HG03521 (cell line): Measurements from ENCODE around the gene ELF4.

Experiments
- ATAC-seq: cut with Tn5 transposase; IDR thresholded peaks from one replicate; pipeline ENCODE4 v1.9.1; 2021; ENCODE audit warnings: mild to moderate bottlenecking, moderate library complexity; ENCODE audit not compliant: unreplicated experiment

The ELF4 gene

DNA sequence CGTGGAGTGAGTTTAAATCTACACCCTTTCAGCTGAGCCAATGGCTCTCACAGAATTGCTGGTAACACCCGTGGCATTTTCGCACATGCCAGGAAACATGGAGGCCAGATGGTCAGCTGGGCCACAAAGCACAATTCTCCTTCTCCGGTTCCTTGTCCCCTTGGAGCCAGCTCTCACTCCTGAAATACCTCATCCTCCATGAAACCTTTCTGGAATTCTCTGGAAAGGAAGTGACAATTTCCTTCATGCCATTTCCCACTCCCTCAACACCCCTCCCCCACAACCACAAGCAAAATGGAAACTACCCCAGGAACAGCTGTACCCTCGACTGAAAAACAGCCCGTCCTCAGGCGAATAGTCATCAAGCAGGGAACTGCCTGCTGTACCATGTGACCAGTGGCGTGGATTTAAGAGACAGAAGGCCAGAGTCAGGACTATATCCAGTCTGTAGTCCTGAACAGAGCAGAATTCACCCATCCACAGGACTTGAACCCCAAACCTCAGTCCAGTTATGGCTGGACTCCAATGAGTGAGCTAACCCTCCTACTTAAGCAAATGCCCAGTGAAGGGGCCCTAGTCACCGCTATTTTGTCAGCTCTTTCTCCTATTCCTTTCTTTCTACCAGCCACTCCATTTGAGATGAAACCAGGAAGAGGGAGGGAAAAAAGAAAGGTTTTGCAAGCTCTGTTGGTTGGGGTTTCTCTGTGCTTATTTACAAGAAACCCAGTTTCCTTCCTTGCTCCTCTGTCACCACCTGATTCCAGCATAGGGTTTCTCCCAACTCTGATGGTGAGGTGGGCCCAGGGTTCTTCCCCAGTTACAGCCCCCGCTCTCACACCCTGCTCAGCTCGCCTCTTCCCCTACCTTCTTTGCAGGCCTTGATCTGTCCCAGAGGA is 24.5 kb downstream of the ELF4 start:
- ATAC-seq: no peak

DNA sequence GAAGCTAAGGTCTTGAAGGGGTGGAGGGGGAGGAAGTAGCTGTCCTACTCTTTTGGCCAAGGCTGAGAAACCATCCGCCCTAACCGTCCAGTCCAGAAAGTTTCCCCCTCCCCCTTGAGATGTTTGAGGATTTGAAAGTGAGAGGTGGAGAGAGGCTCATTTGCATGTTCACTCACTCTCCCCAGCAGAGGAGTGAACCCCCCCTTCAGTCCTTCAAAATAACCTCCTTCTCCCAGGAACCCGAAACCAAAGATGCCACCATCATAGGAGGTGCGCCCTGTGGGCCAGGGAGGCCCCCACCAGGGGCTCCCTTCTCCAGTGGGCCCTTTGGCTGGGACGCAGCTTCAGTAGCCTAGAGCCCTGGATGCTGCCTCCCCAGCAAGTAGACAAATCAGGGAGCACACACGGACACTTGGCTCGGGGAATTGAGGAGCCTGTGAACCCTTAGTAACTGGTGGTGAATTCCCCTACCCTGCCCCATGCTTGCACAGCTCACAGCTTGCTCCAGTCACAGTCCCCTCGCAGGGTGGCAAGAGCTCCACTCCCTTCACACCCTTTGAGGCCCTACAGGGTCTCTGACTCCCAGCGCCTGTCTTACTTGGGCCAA is 25.6 kb downstream of the ELF4 start:
- ATAC-seq: no peak

DNA sequence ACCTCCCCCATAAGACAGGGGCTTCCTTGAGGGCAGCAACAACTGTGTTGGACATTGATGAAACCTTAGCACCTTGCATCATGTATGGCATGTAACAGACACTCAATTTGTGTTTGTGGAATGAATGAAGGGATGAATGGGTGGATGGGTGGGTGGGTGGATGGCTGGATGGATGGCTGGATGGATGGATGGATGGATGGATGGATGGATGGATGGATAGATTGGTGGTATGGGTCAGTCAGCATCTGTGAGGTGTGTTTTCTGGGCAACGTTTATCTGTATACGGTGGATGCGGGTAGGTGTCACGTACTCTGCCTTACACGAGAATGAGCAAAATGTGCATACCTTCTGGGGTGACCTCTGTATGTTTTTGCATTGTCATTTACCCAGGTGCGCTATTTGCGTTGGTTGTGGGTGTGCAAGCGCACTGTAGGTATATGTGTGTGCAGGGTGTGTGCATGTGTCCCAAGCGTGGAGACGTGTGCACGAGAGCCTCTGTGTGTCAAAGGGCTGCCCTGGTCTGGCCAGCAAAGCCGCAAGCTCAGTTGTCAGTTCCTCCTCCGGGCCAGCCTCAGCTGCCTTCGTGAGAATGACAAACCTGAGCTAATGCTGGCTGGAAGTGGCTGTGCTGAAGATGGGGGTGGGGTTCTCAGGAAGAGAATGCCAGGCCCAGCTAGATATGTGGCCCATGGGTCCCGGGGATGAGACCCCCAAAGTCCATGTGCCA is 26.5 kb downstream of the ELF4 start:
- peak; percentile 28 for ATAC-seq

DNA sequence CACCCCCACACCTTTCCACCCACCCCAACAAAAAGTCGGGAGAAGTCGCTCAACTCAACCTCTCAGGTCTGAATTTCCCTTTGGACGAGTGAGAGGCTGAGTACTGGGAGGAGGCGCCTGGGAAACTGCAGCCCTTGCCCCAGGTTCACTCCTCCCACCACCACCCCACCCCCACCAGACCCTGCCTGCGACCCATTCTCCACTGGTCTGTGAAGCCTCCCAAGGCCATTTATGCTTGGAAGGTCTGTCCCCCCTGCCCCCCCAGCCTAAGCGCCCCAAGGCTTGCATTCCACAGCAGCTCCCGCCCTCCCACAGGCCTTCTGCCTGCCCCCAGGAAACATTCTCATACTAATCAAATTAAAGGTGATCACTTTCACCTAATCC is 27.2 kb downstream of the ELF4 start:
- no peak for ATAC-seq

DNA sequence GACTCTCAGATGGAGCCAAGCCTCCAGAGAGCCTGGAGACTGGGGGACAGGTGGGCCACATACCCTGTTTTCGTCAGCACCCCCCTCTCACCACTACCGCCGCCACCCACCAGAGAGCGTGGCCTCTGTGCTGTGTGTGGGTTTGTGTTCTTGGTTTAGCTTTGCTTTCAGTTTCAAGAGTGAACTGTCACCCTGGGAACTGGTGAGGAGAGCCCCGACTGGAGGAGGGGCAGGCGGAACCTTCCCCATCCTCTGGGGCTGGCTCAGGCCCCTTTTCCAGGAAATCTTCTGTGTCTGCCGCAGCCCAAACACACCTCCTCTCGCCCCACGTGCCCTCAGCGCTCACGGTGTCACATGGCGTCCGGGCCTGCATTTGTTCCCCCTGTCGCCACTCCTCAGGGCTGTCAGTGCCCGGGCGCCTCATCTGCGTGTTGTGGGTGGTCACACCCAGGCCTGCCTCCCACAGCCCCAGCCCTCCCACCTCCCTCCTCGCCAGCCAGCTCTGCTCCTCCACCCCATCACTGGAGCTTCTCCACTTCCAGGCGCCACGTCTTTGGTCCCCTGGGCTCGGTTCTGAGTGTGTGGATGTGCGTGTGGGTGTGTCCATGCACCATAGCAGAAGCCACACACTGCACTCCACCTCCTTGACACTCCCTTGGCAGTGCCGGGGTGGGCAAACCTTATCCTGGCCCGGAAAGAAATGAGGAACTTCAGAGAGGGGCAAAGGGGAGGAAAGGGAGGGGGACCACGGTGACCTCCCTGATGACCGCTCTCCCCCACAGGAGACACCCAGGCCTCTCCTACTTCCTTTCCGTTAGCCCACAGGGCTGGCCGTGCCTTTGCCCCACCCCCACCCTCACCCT is 27.8 kb downstream of the ELF4 start:
- peak; percentile 68 for ATAC-seq

DNA sequence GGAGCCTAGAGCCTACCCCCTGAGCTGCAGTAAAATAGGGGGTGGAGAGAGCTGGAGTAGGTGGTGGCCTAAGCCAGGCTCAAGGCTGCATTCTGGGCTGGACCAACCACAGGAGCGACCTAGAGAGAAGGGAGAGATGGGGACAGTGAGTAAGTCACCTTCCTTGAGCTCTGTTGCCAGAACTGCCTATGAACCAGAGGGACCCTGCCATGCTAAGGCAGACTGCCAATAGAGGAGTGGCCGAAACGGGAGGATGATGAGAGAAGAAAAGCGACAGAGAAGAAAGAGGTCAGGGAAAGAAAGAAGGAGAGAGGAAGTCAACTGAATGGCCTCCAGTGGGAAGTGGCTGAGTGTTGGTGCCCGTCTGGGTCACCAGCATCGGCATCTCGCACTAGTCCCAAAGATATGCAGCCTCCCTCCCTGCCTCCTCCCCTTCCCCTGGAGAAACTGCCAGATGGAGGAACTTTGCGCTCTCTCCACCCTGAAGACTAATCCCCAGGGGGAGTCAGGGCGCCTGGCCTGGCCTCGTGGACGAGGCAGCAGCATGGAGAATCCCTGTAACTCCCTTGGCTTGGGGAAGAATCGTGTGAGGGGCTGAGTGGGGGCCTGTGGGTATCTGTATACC is 28.8 kb downstream of the ELF4 start:
- no peak for ATAC-seq

DNA sequence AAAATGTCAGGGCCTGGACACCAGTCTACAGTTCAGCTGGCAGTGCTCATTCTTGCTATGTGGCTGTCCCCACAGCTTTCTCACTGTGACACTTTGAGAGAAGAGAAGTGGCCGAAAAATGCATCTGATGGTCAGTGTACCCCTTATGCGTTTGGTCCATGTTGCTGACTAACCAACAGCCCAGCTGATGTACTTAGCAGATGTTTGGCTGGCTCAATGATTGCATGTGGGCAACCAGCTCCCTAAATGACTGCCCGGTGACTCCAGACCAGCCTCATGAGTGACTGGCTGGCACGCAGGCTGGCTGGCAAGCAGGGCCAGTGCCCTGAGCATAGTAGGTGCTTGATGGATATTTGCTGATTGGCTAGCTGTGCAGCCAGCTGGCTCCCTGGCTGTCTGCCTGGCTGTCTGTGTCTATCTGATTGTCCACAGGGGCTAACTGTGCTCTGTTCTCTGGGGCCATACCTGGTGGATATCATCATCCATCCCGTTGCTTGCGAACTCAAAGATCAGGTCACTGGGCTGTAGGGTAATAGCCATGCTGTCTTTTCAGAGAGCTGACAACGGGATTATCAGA is 29.4 kb downstream of the ELF4 start:
- ATAC-seq: no peak

DNA sequence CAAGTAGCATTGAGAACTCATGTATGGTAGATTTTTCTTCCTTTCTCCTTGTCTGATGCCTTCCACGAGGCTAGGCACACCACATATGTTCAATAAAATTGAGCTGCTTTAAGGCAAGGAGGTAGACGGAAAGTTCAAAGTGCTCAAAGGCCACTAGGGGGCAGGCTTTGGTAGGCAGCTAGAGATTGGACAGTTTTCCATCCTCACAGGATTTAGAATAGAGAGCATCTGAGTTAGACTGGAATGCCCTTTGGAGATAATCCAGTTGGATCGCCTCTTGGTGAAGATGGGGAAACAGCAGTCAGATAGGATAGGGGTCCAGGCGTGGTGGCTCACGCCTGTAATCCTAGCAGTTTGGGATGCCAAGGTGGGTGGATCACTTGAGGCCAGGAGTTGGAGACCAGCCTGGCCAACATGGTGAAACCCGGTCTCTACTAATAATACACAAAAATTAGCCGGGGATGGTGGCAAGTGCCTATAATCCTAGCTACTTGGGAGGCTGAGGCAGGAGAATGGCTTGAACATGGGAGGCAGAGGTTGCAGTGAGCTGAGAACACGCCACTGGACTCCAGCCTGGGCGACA is 30.4 kb downstream of the ELF4 start:
- no peak for ATAC-seq

DNA sequence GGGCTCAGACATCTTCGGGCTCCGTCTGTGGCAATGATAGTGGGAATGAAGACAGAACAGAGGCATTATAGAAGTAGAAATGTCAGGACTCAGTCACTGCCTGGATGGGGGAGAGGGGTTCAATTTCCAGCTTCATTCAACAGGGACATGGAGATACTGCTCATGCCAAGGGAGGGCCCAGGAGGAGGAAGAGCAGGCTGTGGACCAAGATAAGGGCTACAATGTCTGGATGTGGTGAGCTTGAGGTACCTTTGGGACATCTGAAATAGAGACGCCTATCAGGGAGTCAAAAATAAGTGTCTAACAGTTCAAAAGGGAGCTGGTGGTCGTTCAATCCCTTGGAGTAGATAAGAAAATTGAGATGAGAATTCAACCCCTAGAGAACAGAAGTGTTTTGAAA is 34.5 kb downstream of the ELF4 start:
- ATAC-seq: no peak

DNA sequence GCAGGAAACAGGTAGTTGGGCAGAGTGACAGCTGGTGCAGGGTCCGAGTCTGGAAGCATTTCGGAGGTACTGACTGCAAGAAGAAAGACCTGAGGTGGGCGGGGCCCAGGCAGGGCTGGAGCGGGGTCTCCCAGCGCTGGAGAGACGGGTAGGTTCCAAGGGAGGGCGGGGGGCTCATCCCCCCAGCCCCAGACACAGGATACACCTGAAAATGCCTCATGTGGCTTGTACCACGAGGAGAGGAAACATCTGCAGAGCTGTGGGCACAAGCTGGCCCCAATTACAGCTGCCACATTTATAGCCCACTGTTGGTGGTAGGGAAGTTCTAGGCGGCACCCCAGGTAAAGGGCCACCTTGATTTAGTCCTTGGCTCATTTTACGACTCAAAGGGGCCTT is 38.0 kb downstream of the ELF4 start:
- ATAC-seq: no peak

DNA sequence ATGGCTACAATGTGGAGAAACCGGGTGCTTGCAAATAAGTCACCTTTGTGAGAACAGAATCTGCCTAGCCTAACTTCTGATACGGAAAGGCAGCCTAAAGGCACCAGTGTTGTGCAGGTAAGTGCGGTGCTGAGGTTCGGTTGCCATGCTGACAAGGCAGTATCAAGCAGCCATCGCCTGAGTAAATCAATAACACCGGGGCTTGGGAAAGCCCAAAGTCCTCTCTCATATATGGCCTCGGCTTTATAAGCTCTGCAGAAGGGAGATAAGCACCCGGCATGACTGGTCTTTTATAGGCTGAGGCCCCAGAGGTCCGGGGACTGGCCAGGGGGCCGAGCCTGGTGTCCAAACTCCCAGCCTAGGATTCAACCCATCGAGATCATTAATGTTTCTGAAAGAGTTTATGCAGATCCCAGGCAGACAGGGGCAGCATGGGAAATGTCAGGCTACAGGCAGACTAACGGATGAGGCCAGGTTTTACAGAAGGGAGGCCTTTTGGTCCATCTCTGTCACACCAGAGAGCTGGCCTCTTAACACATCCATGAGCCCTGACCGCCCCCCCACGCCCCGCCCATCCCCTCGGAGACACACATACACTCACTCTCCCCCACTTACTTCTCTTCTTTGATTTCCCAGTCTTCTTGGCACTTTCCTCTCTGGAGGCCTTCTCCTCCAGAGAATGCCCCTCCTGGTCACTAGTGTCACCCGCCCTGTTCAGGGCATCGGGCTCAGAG is 38.5 kb downstream of the ELF4 start:
- ATAC-seq: no peak

DNA sequence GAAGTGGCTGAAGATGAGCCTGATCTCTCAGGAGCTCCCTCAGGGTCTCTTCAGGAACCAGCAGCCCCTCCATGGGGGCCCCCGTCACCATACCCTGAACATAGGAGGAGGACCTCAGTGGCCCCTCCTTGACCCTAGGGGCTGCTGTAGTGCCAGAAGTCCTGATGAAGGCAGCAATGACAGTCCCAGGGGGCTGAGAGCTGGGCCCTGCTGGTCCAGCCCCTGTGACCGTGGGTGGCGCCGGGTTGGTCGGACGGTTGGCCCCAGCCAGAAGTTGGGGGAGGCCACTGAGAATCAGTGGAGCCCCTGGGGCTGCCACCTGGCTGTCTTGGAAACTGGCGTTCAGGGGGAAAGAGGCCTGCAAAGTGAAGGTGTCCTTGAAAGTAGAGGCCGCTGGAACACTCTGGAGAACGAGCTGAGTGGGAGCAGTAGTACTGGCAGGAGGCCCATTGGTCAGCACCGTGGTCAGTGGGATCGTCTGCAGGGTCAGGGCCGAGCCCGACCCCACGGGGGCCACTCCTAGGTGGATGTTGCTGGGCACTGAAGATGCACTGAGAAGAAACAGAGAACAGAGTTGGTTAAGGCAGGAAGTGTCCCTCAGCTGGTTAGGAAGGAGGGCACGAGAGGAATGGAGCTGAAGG is 43.2 kb downstream of the ELF4 start:
- no peak for ATAC-seq

DNA sequence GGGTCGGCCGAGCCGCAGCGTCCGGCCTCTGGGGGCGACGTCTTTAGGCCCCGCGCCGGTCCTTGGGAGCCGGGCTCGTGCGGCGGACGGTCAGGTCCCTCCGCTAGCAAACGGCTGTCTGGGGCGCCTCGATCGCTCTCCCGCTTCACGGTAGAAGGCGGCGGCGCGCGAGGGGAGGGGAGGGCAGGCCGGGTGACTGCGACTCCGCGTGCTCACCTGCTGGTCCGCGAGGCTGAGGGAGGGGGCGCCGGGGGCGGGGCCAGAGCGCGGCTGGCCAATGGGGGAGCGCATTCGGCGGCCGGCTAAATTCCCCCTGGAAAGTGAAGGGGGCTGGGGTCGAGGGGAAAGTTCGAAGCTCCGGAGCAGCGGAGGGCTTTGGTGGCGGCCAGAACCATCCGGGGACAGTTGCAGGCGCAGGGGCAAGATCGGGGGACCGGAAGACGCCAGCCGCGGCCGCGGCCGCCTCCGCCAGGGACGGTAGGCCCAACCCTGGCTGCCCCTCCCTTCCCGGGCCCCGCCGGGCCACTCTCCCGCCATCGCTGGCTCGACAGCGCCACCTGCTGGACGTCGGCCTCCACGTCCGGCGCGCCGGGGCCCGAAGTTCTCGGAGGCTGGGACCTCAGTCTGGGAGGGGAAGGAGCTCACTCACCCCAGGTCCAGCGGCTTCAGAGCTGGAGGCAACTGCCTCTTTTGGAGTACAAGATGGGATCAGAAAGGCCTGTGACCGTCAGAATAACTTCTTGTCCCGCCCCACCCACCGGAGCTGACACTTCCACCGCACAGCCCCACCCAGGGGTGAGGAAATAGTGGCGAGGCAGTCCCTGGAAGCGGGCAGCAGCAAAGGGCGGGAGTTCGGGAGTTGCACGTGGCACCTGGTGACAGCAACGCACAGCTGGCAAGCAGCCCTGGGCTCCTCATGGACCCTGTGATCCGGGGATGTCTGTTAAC is 49.9 kb downstream of the ELF4 start:
- peak; percentile 90 for ATAC-seq

DNA sequence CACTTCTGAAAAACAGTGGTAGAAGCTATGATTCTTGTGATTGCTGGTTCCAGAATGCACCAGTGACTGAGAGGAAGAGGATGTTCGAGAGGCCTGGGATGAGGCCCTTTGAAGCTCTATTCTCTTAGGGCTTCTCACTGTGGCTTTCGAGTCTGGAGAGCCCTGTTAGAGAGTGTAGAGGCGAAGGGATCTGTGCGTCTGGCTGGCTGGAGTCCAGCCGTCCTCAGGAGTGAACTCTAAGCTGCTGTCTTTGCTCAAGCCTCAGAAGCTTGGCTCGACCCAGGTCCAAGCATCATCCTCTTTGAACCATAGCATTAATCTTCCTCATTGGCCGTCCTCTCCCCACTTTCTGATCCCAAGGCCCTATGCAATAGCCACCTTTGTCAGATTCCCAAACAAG is 51.6 kb downstream of the ELF4 start:
- no peak for ATAC-seq

DNA sequence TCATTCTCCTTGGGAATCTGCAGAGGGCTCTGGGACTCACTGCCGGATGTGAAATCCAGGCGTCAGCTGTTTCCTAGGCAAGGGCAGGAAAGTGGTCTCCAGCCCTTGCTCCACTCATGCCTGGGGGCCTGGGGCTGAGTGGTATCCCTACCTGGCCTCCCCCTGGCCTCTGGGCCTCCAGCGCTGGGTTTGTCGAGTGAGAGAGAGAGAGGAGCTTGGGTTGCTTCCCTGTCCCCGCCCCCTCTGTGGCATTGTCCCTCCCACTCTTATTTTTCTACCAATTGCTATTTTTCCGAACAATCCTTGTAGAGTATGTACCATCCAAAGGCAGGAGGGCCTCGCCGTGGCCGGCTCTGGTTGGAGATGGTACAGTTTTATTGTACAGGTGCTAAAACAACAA is 53.1 kb downstream of the ELF4 start:
- no peak for ATAC-seq

DNA sequence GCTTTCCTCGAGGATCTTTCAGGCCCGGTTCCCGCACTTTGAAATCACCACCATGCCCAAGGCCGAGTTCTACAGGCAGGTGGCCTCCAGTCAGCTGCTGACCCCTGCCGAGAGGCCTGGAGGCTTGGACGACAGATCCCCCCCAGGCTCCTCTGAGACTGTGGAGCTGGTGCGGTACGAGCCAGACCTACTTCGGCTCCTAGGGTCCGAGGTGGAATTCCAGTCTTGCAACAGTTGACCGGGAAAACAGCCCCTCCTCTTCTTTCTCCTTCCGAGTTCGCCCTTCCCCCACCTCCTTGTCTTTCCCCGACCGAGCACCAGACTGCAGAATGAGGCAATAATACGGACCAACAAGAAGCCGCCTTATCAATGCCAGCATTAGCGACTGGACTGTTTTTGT is 54.4 kb downstream of the ELF4 start:
- no peak for ATAC-seq

DNA sequence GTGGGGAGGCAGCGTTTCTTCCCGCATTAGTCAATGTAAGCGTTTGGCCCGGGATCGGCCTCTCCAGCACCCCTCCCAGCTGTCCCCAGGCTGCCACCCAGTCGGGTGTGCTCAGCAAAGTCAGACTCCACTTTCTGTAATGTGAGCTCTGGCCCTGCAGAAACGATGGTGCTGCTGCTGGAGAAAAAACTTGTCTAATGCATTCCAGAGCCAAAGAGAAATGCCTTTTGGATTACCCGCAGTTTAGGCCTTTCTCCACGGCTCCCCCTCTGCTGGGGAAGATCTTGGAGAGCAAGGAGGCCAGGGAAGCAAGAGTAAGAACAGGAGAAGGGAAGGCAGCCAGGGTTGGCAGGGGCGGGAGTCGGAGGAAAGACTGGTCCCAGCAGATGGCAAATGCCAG is 55.2 kb downstream of the ELF4 start:
- no peak for ATAC-seq

DNA sequence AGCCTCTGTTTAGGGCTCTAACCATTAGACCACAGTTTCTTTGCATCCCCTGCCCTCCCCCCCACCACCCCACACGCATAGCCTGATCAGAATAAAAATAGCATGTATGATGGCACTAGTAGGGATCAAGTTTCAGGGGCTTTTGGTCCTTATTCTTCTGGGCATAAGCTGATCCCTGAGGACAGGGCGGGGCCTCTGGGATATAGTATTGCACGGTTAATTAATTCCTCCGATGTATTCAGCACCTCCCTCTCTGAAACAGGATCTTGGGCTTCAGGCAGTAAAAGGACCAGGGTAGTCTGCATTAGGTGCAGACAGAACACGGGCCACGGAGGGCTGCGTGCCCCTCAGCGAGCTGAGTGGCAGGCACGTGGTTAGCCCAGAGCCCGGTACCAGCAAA is 57.1 kb downstream of the ELF4 start:
- no peak for ATAC-seq
